GM21390 (cell line): Measurements from ENCODE around the gene CDRT4.
"Not testable (repeated sequence)": the region's sequence is repeated elsewhere in the genome, so short reads cannot be mapped to it uniquely, and the experiment has no call there.

Experiments used
- ATAC-seq: cut with Tn5 transposase; IDR thresholded peaks from one replicate; pipeline ENCODE4 v1.9.1; 2021; ENCODE audit not compliant: unreplicated experiment

The CDRT4 gene

DNA sequence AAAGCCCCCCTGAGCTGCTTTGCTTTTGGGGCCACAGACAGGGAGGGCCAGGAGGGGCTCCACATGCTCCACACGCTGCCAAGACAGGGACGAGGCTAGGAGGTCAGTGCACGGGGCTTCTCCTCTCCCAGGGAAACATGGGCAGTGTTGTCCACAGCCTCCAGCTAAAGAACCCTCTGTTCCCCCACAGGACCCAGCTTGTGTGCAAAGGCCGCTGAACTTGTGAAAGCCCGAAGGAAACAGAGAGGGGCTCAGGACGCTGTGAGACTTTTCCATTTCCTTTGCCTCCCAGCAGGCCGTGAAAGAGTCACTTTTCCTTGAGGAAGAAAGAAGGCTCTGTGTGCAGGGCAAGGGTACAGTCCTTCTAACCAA, 9.7 kb downstream of the CDRT4 start:
- ATAC-seq = no peak

- no peak for ATAC-seq
These were observed 10.3 kb downstream of the CDRT4 start for GRCh38 chr17:15456972-15457722.

- ATAC-seq = no peak
These were observed 10.9 kb downstream of the CDRT4 start for GRCh38 chr17:15456496-15456895.

DNA sequence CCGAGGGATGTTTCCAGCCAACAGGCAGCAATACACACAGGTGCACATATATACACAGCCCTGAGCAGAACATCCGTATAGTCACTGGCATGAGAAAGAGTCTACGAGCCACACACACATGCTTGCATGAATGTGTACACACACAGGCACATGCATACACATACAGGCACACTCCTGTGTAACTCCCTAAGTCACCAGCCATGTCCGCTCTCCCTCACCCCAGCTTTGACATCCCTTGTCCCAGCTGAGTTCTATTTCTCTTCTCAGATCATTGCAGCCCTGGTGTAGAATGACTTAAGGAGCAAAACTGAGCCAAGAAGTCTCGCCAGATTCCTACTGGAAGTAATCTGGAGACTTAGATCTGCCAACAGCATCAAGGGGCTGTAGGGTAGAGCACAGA, 13.1 kb downstream of the CDRT4 start:
- no peak for ATAC-seq

- no peak for ATAC-seq
These were observed 13.6 kb downstream of the CDRT4 start for GRCh38 chr17:15453782-15454181.

GRCh38 chr17:15453246-15453645, 14.2 kb downstream of the CDRT4 start:
- ATAC-seq = no peak

- ATAC-seq = no peak
These were observed 14.7 kb downstream of the CDRT4 start for GRCh38 chr17:15452746-15453145.

- no peak for ATAC-seq
These were observed 15.7 kb downstream of the CDRT4 start for GRCh38 chr17:15451680-15452079.

DNA sequence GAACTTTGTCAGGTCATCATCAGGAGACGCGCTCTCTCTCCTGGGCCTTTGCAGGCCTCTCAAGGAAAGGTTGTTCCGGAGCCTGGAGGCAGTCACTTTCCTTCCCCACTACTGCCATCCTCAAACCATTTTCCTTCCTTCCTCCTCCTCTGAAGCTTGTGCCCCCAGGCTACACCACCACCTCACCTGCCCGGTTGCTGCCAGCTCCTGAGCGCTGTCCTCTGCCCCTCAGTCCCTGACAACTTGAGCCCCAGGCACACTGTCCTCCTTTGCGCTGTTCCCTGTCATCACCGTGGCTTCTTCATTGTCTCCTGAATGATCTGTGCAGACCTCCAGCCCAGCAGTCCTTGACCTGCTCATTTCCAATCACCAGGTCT, 18.9 kb downstream of the CDRT4 start:
- no peak for ATAC-seq

GRCh38 chr17:15447928-15448579, 19.4 kb downstream of the CDRT4 start:
- no peak for ATAC-seq

DNA sequence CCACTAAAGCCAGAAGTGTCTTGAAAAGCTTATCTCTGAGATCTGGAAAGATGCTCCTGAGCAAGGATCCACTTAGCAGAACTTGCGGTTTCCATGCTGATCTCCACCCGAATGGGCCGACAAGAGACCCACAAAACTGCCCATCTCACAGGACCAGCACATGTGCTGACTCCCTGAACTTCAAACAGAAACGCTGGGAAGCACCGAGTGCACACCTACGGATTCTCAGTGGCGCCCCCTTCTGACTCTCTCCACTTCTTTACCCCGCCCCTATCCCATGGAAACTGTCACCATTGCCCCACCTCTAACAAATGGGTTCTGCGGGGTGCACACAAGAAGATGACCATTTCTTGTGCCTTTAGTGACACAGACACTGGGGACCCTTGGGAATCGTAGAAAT, 21.4 kb downstream of the CDRT4 start:
- no peak for ATAC-seq

DNA sequence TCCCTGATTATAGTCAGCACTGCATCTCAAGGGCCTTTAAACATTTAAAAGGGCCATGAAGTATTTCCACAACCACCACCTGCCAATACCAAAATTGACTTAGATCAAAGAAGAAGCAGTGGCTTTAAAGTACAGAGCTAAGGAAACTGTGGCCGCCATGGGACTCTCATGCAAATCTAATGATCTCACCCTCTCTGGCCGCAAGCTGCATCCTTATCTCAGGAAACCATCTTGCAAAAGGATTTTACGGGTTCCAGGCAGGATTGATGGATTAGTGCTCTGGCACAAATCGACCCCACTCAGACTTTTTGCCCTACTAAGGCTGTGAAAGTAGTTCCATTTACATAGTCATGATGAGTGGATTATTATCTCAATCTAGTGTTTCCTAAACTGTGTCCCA, 22.6 kb downstream of the CDRT4 start:
- ATAC-seq = no peak

GRCh38 chr17:15442311-15443180, 24.9 kb downstream of the CDRT4 start:
- no peak for ATAC-seq

- no peak for ATAC-seq
These were observed 26.1 kb downstream of the CDRT4 start for GRCh38 chr17:15441315-15441714.

DNA sequence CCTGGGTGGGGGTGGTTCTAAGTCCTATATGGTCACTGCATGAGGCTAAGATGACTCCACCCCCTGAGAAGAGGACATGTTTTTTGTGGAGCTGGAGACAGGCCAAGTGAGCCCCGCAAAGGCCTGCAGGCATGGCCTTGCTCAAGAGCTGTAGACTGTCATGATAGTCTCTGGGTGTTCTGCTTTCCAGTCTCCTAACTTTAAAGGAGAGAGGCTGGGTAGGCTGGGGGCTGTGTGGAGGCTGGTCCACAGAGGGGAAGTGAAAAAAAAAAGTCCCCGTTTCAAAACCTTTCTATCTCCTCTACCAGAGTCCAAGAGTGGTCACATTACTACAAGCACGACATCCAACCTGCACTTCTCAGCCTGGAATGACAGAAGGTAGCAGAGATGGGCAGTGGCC, 27.1 kb downstream of the CDRT4 start:
- no peak for ATAC-seq

GRCh38 chr17:15439205-15439985, 28.0 kb downstream of the CDRT4 start:
- ATAC-seq = not testable (repeated sequence)

DNA sequence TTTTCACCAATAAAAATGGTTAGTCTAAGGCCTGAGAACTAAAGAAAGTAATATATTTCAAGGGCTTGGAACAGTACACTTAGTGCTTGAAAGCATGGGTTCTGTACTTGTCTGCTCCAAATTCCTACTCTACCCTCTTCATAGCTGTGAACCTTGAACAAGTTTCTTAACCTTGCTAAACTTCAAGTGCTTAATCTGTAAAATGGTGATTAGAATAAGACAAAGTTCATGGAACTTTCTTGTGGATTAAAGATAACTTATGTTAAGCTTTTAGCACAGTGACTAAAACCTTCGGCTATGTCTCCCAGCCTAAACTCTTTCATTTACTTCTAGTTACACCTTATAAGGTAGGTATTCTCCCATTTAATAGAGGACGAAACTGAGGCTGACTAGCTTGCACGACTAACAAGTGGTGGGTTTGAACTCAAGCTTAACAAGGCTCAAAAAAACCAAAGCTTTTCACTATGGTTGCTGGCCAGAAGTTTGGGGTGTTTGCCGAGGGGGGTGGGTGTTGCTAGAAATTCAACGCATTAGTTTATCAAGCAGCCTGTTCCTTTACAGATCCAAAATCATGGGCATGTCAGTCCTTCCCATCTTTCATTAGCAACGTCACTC, 28.8 kb downstream of the CDRT4 start:
- no peak for ATAC-seq

DNA sequence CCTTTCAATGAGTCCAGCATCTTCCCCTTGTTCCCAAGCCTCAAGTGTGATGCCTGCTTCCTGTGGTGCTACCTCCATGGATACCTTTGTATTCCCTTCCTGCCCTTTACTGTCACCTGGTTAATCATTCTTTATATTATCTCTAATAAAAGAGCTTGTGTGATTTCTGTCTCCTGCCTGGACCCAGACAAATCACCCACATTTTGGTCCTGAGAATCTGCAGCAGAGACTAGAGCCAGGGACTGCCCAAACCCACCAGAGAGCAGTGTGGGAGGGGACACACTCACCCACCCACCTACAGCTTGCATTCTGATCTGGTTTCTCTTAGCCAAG, 30.2 kb downstream of the CDRT4 start:
- no peak for ATAC-seq

DNA sequence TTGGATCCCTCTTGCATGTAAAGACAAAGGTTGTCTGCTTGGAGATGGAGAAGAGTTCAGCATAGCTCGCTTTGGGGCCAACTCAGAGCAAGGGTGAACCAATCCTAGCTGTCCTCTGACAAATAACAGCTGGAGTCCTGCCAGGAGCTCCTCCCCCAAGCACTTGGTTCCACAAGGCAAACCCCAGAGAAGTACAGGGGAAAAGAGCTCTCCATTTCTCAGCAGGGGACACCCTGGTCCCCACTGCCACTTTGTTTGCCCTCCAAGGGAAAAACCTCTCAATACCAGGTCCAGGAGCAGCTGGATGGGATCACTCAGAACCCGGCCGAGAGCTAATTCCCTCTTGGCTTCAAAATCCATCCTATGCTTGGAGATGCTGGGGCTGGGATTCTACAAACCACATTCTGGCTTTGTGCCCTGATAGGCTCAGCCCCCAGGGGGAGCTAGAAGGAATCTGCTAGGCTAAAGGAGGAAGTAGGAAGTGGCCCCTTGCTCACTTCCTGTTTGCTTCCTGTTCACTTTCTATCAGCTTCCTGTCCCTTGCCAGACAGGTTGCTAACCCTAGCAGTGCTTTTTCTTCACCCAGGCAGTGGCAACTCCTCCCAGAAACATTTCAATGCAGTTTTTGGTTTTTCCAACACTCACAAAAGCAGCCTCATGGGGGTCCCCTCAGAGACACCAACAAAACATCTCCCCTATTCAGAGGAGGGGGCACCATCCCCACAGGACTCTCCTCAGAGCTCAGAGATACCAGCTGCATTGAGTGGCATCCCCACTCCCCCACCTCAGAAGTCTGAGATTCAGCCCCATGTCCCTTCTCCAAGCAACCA, 30.7 kb downstream of the CDRT4 start:
- ATAC-seq = no peak

- no peak for ATAC-seq
These were observed 32.5 kb downstream of the CDRT4 start for GRCh38 chr17:15434956-15435355.
